PFSK-1 (cell line): ENCODE results near the gene PTER.

Experiments used
- FOXP2 ChIP-seq: optimal IDR thresholded peaks from 2 replicates; pipeline ENCODE3; 2011; ENCODE audit warnings: borderline replicate concordance, control low read depth, inconsistent platforms; ENCODE audit not compliant: insufficient read depth; ENCODE audit errors: extremely low read length, extremely low read depth
- POLR2AphosphoS5 ChIP-seq: IDR thresholded peaks from 2 replicates; pipeline ENCODE4 v1.6.1; 2012; ENCODE audit warnings: low read depth, mild to moderate bottlenecking, control low read depth, low read length, moderate library complexity
- REST ChIP-seq, 2 experiments: IDR thresholded peaks; 2 replicates each; pipeline versions ENCODE4 v1.6.1 to v1.8.0; 2011 to 2012; ENCODE audit warnings: low read depth in 2 of 2, low read length in 2 of 2, control low read depth in 1 of 2, inconsistent platforms in 1 of 2, mild to moderate bottlenecking in 1 of 2, moderate library complexity in 1 of 2; ENCODE audit not compliant: insufficient read depth in 1 of 2
- SIN3A ChIP-seq: IDR thresholded peaks from 2 replicates; pipeline ENCODE4 v1.6.1; 2012; ENCODE audit warnings: mild to moderate bottlenecking, low read length, moderate library complexity, borderline replicate concordance; ENCODE audit not compliant: insufficient read depth
- TAF1 ChIP-seq: IDR thresholded peaks from 2 replicates; pipeline ENCODE4 v1.6.1; 2012; ENCODE audit warnings: low read length, control low read depth, borderline replicate concordance; ENCODE audit not compliant: insufficient read depth

The PTER gene

GRCh38 chr10:16466001-16466400 is 29.2 kb downstream of the PTER start:
- TF ChIP-seq FOXP2 (no peak), POLR2AphosphoS5 (no peak), SIN3A (no peak), REST (IDR thresholded peaks at IDR 0.05; ENCODE audit: insufficient read depth in 1 of 2, low read depth in 2 of 2, low read length in 2 of 2) (no peak), TAF1 (no peak)

GRCh38 chr10:16470747-16471146 is 33.9 kb downstream of the PTER start:
- no peak for TF ChIP-seq SIN3A
- TF ChIP-seq FOXP2 = no peak
- no peak for TF ChIP-seq TAF1
- TF ChIP-seq REST (IDR thresholded peaks at IDR 0.05; ENCODE audit: insufficient read depth in 1 of 2, low read depth in 2 of 2, low read length in 2 of 2) = no peak
- no peak for TF ChIP-seq POLR2AphosphoS5

GRCh38 chr10:16472828-16473227 is 36.0 kb downstream of the PTER start:
- TF ChIP-seq TAF1 = no peak
- no peak for TF ChIP-seq FOXP2

- TF ChIP-seq POLR2AphosphoS5 = no peak
Measured at GRCh38 chr10:16477757-16478156, 40.9 kb downstream of the PTER start.

GRCh38 chr10:16478801-16479200 is 42.0 kb downstream of the PTER start:
- no peak for TF ChIP-seq POLR2AphosphoS5
- TF ChIP-seq TAF1 = no peak
- TF ChIP-seq REST (IDR thresholded peaks at IDR 0.05; ENCODE audit: insufficient read depth in 1 of 2, low read depth in 2 of 2, low read length in 2 of 2) = no peak
- no peak for TF ChIP-seq FOXP2
- TF ChIP-seq SIN3A = no peak

GRCh38 chr10:16481052-16481728 is 44.4 kb downstream of the PTER start:
- no peak for TF ChIP-seq POLR2AphosphoS5
- TF ChIP-seq REST (IDR thresholded peaks at IDR 0.05; ENCODE audit: insufficient read depth in 1 of 2, low read depth in 2 of 2, low read length in 2 of 2) = no peak
